ENCODE data around the gene HBP1.
"Not testable (repeated sequence)": the region's sequence is repeated elsewhere in the genome, so short reads cannot be mapped to it uniquely, and the experiment has no call there.

HBP1 gene

DNA sequence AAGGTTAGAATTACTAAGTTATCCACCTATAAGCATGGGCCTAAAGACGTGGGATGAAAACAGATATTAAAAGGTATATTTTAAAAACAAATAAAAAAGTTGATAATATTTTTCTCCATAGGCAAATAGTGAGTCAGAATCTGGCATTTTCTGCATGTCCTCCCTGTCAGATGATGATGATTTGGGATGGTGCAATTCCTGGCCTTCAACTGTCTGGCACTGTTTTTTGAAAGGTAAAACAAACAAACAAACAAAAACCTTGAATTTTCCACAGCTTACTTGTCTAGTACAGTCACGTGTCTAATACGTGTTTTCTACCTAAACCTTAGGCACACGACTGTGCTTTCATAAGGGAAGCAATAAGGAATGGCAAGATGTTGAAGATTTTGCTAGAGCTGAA is 17.4 kb downstream of the HBP1 start:
- no peak for FAIRE-seq

DNA sequence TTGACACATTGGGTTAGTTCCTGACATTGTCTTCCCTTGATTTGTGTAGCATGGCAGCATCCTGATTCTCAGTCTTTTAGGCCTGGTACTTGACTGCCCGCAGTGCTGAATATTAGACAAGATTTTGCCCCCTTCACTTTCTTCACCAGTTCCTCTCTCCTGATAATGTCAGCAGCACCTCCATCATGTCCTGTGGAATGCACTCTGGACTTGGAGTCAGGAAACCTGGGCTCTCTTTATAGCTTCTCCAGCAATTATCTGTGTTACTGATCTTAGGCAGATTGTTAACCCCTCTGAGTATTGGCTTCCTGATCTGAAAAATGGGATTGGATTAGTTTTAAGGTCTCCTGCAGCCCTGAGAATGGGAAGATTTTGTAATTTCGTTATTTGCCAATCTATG is 19.0 kb downstream of the HBP1 start:
- FAIRE-seq: no peak

DNA sequence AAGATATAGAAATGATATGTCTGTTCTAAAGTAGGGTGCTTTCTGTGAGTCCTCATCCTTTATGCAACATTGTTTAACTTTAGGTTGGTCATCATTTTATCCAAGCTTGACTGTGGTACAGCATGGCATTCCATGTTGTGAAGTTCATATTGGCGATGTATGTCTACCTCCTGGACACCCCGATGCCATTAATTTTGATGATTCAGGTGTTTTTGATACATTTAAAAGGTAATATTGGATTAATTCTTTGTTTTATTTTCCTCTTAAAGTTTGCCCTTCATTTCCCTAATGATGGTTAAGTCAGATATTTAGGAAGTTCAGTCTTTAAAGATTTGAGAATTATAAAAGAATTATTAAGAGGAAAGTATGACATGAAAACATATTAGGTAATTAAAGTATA is 21.3 kb downstream of the HBP1 start:
- peak; percentile 70 for FAIRE-seq

DNA sequence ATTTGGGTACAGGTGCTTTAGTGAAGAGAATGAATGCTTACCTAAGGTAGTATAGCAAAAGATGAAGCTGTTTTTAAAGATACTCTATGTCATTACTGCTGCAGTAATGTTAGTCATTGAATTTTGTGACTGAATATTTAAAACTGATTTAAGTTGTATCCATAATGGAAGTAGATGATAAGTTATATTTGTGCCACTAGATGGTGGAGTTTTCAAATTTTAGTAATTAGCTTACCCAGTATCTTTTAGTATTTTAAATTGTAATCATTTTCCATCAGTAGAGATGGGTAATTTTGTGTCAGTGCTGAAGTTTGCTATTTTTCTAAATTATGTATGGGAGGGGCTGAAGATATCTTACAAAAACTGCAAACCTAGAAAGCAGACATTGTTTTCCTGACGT is 25.2 kb downstream of the HBP1 start:
- FAIRE-seq: peak; percentile 75

DNA sequence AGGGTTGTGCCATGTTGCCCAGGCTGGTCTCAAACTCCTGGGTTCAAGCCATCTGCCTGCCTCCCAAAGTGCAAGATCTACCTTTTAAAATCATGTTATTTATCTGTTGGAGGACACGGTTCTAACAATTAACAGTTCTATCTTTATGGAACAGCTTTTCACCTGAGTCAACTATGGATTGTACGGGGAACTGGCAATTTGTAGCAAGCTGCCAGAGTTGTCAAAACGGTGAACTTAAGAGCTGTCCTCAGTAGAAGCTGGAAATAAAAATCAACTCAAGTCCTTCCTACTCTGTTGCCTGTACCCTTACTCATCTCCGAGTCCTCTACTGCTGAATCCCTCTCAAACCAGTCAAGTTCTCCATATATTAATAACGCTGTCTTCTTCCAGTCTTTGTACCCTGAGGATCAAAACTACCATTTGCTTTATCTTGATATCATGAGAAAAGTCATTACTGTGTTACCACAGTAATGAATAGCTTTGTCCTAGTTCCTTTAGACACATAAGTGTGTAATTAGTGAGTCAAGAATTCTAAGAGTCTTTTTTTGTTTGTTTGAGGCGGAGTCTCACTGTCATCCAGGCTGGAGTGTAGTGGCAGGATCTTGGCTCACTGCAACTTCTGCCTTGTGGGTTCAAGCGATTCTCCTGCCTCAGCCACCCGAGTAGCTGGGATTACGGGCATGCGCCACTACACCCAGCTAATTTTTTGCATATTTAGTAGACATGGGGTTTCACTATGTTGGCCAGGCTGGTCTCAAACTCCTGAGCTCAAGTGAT is 28.2 kb downstream of the HBP1 start:
- FAIRE-seq: no peak

DNA sequence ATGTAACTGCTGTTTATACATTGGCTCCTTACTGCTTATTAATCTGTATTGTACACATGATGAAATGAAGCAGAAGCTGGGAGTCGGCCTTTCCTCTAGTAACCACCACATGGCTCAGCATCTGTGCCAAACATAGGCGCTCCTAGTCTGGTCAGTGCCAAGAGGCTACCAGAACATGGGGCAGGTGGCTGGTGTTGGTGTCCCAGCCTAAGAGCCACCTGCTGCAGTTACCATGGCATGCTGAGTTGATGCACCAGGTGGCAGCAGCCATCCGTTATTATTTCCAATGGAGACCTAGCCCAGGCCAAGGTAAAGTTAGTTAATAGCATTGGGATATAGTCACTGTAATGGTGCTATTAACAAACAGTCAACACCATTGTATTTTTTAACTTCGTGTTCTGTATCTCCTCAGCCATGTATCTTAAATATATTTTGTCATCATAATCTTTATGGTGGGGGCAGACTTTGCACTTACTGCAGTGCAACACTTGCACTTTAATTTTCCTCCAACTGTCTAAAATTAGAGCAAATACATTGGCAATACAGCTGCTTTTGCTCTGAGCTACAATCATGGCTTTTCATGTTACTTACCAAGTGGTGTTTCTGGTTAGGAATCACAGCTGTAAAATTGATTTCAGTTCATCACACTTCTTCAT is 33.1 kb downstream of the HBP1 start:
- no peak for FAIRE-seq

DNA sequence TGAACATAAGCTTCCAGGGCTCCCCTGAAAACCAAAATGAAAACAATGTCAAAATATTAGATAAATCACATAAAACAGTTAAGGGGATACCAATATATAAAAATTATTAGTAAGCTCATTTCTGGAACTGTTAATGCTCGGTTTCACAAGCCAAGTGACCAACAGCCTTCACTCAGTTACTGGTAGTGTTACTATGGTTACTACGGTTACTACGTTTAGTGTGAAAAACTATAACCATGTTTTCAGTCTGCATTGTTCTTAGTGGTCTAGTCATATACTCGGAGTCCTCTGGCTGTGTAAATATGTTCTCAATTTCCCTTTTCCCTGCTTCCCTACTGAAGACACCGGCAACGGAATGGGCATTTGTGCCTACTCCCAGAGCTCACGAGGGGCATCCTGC is 34.8 kb downstream of the HBP1 start:
- no peak for FAIRE-seq

DNA sequence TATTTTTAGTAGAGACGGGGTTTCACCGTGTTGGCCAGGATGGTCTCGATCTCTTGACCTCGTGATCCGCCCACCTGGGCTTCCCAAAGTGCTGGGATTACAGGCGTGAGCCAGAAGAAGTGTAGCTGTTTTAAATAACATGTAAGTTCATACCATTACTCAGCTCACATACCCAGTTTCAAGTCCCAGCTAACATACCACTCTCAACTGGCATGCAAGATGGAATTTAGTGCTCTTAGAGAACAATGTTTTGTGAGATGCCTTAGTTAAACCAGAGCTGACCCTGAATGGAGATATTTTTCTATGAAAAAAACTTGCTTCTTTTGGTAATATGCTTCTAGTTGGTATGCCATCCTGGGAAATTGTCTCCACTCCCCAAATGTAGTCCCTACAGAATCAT is 37.3 kb downstream of the HBP1 start:
- no peak for FAIRE-seq

DNA sequence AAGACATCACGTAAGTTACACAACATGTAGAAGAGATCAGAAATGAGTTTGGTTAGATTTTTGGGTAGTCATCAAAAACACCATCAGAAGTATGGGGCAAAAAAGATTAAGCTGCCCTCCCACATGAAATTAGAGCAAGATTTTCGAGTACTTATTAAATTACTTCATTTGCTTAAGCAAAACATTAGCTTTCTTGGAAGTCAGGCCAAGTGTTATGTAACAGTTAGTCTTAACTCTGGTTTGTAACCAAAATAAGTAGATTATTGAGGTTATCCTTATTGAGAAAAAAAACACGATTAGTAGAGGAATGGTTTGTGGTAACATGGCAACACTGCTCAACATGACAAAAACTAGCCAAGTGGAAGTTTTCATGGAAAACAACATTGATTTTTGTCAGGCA is 37.9 kb downstream of the HBP1 start:
- FAIRE-seq: no peak

DNA sequence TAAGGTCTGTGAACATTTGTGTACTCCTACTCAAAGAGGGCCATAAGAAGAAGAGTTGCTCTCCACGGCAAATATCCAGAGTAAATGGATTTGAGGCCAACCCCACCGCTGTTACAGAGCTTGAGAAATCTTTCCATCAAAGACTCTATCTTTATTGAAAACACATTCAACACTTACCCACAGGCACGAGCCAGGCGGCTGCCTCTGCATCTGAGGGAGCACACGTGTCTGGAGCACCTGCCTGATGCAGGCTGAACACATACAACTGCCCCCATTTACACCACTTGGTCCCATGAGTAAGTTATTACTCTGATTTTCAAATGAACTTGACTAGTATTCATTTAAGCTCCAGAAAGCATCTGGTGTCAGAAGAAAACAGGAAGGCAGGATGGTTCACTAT is 38.7 kb downstream of the HBP1 start:
- FAIRE-seq: no peak

DNA sequence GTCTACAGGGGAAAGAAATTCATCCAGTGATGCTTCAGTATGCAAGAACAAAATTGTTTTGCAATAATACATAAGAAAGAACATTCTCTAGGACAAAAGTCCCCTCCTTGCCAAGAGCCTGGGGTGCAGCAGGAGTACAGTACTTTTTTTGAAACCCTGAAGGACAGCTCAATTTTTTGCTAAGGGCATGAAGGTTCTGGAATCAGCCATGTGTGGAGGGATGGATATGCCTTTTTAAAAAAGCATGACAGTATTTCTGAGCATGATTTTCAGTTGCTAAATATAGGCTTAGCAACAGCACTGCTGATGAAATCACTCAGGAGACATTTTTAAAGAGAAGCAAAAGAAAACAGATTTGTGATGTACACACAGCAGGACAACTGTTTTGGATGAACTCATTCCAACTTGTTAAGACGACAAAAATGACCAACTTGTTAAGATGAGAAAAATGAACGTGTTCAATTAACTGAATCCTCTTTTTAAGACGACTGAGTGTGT is 39.3 kb downstream of the HBP1 start:
- FAIRE-seq: no peak

DNA sequence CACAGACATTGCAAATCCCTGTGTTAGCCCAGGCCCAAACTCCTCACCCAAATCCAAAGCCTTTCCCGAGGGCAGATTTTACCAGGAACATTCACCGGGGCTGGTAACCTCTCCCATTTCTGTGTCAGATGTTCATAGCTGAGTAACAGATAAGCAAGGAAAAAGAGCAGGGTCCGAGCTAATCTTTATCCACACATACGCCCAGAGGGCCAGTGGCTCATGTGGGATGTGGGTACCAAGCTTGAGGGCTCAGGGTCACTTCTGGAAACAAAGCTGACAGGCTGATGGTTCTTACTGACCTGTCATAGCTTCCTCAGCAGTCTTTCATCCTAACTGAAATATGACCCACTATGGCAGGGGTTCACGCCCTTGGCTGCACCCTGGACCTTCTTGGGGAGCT is 39.8 kb downstream of the HBP1 start:
- no peak for FAIRE-seq

DNA sequence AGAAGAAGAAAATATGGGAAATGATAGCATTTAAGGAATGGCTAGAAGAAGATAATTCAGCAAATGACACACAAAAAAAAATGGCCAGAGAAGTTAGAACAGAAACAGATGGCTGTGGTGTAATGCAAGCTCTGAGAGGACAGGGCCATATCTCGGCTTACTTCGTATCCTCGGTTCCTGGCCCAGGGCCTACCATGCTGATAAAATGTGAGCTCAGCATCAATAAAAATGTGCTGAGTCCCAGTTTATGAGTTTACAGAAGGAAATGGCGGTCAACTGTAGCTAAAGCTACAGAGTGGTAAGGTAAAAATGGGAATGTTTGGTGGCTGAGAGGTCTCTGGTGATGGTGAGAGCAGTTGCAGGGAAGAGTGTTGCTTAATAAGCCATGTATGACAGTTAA is 40.8 kb downstream of the HBP1 start:
- FAIRE-seq: no peak

DNA sequence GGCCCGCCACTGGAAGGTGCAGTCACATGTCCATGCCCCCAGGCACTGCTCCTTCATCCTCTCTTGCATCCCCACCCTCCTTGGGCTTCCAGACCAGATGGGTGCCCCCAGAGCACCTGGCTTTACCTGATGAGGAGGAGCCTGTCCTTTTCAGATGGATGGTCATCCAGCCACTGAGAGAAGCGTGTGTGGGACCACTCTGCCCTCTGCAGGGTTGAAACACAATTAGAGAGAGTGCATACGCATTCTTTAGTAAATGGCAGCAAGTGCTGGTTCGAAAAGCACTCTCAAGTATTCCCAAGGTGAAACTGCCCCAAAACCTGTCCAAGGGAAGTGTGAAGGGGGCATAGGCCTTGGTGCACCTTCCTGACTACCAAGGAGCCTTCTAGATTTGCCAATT is 41.6 kb downstream of the HBP1 start:
- no peak for FAIRE-seq

DNA sequence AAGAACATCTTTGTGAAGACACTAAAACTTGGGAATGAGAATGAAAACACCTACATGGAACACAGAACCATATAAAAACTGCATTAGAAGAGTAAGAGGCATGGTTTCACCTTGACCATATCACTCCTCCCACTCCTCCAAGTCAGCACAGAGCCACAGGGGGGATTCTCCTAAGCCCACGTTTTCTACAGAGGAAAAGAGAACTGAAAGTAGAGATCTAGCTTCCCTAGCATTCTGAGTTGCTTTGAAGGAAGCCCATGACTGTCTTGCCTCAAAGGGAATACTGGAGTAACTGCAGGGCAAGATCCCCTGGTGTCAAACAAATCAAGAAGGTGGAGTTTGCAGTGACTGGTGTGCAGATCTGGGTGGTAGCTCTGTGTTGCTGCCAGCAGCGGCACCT is 43.9 kb downstream of the HBP1 start:
- FAIRE-seq: no peak

DNA sequence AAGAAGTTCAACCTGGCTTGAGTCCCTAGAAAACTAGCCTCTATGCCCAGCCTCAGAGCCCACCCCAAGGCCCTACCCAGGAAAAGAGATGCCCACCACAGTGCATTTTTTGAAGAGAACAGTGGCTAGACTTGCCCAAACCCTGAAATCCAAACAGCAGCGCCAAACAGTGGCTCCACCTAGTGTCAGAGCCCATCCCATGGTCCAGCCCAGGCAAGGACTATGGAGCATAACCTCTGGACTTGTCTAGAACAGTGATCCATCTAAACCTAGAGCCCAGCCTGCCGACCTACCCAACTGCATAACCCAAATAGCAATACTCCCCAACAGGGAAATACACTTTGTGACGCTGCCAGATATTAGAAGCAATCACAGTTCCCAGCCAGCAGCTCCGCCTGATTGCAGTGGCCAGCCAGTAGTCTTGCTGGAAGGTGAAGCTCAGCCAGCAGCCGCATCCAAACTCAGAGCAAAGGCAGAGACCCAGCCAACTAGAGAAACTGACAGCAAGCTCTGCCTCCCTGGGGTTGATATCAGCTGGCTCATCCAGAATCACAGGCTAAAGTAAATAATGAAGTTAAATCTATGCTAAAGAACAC is 44.5 kb downstream of the HBP1 start:
- no peak for FAIRE-seq

DNA sequence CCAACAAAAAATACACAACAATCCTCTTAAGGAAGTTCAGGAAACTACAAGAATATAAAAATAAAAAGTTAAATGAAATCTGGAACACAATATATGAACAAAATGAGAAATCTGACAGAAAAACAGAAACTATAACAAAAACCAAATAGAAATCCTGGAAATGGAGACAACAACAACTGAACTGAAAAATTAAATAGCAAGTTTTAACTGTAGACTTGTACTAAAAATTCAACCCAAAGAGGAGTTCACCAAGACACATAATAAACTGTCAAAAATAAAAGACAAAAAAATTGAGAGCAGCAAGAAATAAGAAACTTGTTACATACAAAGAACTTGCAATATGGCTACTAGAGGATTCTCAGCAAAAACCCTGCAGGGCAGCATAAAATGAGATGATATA is 45.1 kb downstream of the HBP1 start:
- FAIRE-seq: peak; percentile 55

DNA sequence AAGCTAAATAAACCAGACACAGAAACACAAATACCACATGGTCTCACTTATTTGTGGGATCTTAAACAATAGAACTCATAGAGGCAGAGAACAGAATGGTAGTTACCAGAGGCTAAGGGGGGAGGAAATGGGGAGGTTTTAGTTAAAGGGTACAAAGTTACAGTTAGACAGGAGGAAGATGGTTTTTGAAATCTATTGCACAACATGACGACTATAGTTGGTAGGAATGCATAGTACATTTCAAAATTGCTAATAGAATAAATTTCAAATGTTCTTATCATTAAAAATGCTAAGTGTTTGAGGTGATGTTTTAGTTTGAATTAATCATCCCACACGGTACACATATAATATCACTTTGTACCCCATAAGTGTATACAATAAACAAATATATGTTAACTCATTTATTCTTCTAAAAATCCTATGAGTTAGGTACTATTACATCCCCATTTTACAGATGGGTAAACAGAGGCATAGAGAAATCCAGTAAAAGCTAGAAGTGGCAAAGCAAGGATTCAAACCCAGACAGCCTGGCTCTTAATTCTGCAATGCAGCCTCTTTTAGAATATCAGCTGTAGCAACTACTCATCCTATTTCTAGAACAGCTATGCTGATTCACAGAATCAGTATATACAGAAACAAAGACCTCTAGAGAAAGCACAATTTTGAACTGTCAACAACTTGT is 50.9 kb downstream of the HBP1 start:
- FAIRE-seq: no peak

DNA sequence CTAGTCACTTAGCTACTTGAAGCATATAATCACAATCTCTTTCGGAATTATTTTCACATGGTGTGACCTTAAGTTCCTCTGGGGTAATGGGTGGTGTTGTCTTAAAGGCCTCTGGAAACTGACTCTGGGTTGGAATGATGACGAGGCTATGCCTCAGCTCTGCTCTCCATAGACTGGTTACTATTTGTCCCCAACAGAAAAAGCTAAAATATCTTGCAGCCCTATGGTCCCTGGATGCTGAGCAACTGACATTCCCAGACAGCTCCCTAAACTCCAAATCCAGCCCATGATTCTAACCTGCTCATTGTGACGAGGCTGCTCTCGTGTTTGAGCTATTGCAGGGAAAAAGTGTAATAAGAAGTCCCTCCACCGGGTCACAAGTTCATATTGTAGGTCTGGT is 51.6 kb downstream of the HBP1 start:
- no peak for FAIRE-seq

DNA sequence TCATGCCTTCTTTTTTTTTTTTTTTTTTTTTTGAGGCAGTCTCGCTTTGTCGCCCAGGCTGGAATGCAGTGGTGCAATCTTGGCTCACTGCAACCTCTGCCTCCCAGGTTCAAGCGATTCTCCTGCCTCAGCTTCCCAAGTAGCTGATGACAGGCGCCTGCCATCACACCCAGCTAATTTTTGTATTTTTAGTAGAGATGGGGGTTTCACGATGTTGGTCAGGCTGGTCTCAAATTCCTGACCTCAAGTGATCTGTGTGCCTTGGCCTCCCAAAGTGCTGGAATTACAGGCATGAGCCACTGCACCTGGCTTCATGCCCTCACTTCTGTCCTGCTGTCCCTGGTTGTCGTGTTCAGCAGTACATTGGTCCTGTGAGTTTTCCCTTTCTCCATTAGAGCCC is 52.0 kb downstream of the HBP1 start:
- not testable (repeated sequence) for FAIRE-seq

DNA sequence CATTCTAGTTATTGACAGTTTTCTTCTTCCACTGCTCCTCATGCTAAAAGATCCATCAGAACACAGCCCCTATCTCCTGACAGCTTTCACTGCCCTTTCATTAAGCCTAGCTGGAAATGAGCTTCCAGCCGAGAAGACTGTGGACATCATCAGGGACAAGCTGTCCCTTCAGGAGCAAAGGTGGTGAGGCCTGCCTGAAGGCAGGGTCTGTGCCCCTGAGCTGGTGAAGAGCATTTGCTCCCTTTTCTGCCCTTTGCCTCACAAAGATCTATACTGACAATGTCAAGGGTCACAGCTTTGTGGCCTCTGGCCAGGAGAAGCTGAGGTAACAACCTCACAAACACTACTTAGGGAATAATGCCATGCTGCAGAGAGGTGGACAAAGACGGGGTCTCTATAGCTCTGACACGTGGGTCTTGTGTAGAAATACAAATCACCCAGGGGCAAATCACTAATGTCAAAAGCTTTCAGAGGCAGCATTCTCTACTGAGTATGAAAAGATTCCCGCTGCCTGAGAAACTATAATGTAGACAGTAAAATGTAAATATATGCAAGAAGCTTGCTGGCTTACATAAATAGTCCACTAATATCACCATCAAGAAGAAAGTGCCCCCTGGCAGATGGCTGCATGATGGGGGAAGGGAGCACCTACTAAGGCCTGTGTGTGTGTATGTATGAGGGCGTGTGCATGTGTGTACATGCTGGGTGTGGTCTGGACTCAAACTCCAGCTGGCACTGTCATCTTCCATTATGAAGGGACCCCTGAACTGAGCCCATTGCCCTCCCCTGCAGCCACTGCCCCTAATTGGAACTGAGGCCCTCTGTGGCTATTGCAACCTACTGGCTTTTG is 55.8 kb downstream of the HBP1 start:
- FAIRE-seq: no peak

DNA sequence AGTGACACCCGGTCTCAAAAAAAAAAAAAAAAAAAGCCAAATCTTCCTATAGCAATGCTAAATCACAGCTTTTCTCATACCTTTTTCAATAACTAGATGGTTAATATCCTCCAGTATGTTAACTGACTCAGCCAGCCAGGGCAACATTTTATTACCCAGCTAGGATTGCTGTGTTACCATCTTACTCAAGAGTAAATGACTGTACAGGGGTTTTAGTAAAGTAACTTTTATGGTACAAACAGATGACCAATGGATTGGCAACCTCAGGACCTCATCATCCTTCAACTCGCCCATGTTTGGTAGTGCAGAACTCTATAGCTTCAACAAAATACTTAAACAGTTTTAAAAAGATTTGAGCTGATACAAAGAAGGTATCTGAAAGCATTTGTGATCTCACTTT is 59.5 kb downstream of the HBP1 start:
- no peak for FAIRE-seq

DNA sequence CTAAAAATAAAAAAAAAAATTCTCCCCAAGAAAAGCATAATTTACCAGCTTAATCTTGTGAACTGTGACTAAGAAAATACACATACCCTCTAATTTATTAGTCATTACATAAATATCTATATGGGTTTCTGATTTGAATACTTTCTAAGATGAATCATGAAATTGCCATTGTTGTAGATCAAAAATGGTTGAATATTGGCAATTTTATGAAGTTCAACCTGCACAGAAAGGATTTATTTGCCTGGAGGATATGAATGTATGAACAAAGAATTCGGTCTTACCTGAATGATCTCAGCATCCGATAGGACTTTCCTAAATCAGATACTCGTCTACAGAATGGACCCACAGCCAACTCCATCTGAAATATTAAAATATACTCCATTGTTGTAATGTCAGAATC is 61.5 kb downstream of the HBP1 start:
- FAIRE-seq: no peak
